HG02610 (cell line): ENCODE measurements around the gene ASTL.
"Not testable (repeated sequence)": the region's sequence is repeated elsewhere in the genome, so short reads cannot be mapped to it uniquely, and the experiment has no call there.

Source experiments
- ATAC-seq: cut with Tn5 transposase; IDR thresholded peaks from one replicate; pipeline ENCODE4 v1.9.1; 2021; ENCODE audit warnings: mild to moderate bottlenecking, moderate library complexity; ENCODE audit not compliant: unreplicated experiment

The ASTL gene

GRCh38 chr2:96146153-96146880 is 8.0 kb upstream of the ASTL start:
- ATAC-seq = peak; percentile 39

- no peak for ATAC-seq
These were observed 7.5 kb upstream of the ASTL start for GRCh38 chr2:96145848-96146152.

- ATAC-seq = peak; percentile 55
These were observed 6.9 kb upstream of the ASTL start, which contains the start of gene DUSP2 for GRCh38 chr2:96145036-96145847. Gene DUSP2, minus strand, starts transcription at chr2:96145440. Its CDS starts 86 bp downstream, at chr2:96145354.

- no peak for ATAC-seq
These were observed 6.3 kb upstream of the ASTL start for GRCh38 chr2:96144481-96145035.

GRCh38 chr2:96143848-96144480 is 5.7 kb upstream of the ASTL start:
- ATAC-seq = no peak

DNA sequence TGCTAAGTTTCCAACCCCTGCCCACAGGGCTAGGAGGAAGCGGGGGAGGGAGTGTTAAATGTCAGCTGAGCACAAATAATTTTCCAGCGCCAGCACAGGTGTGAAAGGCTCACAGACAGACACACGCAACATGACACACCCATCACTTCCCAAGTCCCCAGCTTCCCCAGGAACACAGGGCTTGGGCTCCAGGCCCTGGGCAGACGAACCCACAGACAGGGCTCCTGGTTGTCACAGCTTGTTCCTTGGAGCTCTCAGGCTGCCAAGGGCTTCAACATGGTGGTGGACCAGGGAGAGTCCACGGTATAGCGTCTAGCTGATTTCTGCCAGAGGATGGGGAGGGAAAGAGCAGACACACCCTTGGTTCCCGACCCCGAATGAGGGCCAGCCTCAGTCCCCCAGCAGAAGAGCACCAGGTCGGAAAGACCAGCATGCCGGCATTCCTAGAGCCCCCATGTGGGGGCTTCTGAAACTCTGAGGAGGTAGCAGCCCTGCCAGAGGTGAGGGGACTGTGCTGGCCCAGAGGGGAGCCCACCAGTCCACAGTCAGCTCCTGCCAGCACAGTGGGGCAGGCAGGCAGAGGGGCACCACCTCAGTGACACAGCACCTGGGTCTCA is 5.0 kb upstream of the ASTL start:
- no peak for ATAC-seq

- ATAC-seq = no peak
These were observed 4.2 kb upstream of the ASTL start for GRCh38 chr2:96142217-96143113.

GRCh38 chr2:96141624-96141967 is 3.3 kb upstream of the ASTL start:
- not testable (repeated sequence) for ATAC-seq

DNA sequence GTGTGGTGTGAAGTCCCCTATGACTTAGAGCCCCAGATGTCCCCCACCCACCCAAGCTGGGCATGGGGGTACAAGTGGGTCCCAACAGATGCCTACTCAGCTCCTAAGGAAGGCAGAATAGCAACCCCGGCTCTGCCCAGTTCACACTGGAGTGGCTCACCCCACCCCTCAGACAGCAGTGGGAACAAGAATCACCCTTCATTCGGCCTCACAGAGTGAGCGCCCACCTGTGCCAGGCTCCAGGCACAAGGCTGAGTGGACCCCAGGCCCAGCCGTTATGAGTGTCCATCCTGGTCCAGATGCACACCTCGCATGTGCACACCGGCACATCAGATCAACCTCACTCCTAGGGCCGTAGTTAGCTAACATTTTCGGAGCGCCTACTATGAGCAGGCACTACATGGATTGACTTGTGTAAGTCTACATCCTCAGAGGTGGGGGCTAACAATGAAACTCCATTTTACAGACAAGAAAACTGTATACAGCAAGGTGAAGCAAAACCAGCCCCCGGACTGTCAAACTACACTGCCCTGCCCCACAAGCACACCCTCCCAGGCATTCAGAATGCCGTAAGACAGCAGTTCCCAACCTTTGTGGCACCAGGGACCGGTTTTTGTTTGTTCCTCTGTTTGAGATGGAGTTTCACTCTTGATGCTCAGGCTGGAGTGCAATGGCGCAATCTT is 2.8 kb upstream of the ASTL start:
- no peak for ATAC-seq

DNA sequence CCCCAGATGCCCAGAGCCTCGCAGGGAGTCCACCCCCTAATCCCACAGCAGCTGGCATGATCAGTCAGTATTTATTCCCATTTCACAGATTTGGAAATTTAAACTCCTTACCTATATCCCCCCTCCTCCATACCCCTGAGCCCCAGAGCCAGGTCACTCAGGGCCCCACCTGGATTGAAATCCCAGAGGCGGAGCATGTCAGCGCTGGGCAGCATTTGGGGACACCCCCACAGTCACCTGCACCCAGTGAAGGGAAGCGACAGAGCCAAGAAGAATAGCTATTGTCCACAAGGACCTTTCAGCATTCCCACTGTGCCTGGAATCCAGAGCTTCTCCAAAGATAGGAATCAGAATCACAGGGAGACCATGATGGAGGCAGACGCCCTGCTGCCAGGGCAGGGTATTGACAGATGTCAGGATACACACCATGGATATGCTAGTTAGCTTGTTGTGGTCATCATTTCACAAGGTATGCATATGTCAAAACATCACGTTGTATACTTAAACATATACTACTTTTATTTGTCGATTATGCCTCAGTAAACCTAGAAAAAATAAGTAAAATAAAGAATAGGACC is 968 bp upstream of the ASTL start:
- ATAC-seq = no peak

DNA sequence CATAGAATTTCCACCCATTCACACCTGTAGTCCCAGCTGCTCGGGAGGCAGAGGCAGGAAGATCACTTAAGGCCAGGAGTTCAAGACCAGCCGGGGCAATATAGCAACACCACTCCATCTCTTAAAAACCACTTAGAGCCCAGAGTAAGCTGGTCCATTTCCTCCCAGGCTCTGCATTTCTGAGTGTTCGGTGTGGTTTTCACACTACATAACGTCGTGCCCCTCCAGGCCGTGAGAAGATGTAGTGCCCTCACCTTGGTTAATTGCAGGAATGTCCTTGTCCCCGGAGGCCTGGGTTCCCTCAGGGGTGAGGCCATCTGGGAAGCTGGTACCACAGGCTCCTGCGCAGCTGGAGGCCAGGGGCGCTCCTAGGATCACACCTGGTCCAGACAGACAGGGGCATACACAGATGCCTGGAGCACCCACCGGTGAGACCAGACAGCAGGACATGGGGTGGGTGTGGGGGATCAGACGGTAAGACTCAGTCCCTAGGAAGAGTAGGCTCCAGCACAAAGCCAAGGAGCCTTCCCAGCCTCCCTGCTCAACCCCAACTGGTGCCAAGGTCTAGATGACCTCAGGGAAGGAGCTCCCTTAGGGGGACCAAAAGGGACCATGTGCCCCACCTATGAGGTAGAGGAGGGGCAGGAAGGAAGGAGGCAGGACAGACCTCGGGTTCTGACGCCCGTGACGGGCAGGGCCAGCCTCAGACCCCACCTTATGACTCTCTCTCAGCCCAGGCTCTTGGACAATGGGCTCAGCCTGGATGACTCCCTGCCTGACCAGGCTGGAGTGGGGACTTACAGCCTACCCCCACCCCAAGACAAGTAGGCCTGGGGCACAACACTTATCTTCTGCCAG is 752 bp downstream of the ASTL start:
- no peak for ATAC-seq

DNA sequence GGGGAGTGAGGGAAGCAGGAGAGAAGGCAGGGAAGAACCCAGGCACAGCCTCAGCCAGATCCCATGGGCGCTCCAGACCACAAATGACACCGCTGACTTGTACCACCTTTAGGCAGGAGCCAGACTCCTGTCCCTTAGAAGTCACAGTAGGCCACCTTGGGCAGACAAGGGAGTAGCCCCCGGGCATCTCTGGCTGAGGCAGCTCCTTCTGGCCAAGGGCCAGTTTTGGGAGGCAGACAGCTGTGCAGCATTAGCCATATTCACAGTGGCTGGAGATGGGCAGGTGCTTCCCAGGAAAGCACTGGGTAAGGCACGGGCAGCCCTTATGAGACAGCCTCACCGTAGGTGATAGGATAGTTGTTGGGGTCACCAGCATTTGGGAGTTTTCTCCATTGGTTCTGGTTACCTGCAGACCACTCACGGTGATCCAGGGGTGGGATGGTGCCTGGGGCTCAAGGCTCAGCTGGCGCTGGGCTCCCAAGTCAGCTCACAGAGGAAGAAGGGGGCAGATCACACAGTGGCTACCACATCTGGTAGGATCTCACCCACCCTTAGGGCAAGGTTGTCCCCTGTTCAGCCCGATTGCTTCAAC is 2.1 kb downstream of the ASTL start:
- ATAC-seq = no peak

DNA sequence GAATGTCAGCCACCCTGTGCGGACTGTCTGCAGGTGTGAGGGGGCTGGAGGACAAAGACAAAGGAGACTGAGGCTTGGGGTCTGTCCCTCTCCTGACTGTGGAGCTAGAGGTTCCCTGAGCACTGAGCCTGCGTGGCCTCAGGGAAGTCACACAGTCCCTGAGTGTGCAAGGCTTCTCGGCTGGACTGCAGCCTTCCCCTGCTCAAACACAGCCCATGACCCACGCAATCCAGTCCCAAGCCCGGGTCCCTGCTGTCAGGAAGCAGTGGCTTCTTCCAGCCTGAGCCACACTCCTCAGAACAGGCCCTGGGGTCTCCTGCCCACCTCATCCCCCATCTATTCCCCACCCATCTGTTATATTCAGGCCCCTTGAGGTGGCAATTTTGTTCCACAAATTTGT is 2.7 kb downstream of the ASTL start:
- no peak for ATAC-seq

GRCh38 chr2:96135171-96135570 is 3.1 kb downstream of the ASTL start:
- no peak for ATAC-seq

GRCh38 chr2:96134421-96134820 is 3.9 kb downstream of the ASTL start:
- no peak for ATAC-seq

DNA sequence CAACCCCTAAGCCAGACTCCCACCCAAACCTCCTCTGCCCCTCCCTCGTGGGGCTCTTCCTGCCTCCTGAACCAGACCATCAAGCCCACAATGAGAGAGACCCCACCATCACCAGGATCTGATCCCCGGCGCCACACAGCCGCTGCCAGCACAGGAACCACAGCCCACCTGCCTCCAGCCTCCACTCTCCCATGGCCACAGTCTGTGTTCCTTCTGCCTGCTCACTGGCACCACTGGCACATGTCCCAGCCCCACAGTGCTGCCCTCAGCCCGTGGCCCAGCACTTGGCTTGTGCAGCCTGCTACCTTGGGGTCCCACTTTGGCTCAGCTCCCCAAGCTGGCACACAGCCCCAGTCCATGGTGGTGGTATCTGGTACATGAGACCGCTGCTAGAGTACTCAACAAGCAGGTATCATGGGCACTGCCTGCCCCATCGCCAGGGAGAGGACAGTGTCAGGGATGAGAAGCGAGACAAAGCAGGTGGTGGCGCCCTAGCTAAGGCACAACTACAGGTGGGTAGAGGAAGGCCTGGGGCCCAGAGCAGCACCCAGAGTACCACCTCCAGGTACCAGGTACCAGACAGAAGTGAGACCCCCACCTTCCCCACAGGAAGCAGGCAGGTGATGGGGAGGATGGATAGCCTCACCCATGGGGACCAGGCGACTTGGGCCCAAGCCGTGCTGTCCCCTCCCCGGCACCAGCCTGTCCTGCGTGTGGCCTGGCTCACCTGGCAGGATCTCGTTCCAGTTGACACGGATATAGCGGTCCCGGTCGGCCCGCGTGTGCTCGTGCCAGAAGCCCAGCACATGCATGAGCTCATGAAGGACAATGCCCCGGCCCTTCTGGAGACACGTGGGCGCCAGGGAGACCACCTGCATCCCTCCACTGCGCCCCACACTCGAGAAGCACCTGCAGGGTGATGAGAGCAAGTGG is 6.2 kb downstream of the ASTL start:
- no peak for ATAC-seq
